T-helper 17 cell (primary cell): ENCODE measurements around the gene YTHDF1. TPM values are rescaled to one million over a fixed set of nuclear protein-coding genes. Genes with fewer than 3 reads are reported as not detected.
"Not testable (repeated sequence)": the region's sequence is repeated elsewhere in the genome, so short reads cannot be mapped to it uniquely, and the experiment has no call there.

Experiments
- ATAC-seq: fragments of 150-1000 bp; cut with Tn5 transposase; 2 replicates; pipeline ENCODE4 v1.10.0; 2021; ENCODE audit warnings: mild to moderate bottlenecking, moderate library complexity
- DNase-seq, 3 donors: peaks; one replicate each; pipeline versions ENCODE4 v3.0.0 to v3.0.0-alpha.2; 2020 to 2021
- H3K9me3 ChIP-seq: one replicate; pipeline ENCODE4 v1.7.0; 2013; ENCODE audit warnings: low read length, mild to moderate bottlenecking; ENCODE audit not compliant: control insufficient read depth, poor library complexity, severe bottlenecking
- H3K27ac Mint-ChIP-seq: one replicate; pipeline ENCODE4 v1.8.0; 2022; ENCODE audit warnings: mild to moderate bottlenecking, moderate library complexity, mixed read lengths
- H3K27me3 Mint-ChIP-seq: one replicate; pipeline ENCODE4 v1.8.0; 2022; ENCODE audit warnings: mixed read lengths
- H3K36me3 Mint-ChIP-seq: one replicate; pipeline ENCODE4 v1.8.0; 2022; ENCODE audit warnings: low read depth, mixed read lengths
- H3K4me1 Mint-ChIP-seq: one replicate; pipeline ENCODE4 v1.8.0; 2022; ENCODE audit warnings: mild to moderate bottlenecking, mixed read lengths
- H3K4me3 Mint-ChIP-seq: one replicate; pipeline ENCODE4 v1.8.0; 2022; ENCODE audit warnings: mild to moderate bottlenecking, moderate library complexity, mixed read lengths
- total RNA-seq, 4 donors: library from RNA in 2 of 4; stranded (reverse) in 2 of 4; gene quantifications; one replicate each; pipeline ENCODE4 v1.2.3 and lab custom pipeline; 2022 to 2026

The YTHDF1 gene
- total RNA-seq, 2 donors from 2014 or later, result 30.0 to 41.4 TPM

DNA sequence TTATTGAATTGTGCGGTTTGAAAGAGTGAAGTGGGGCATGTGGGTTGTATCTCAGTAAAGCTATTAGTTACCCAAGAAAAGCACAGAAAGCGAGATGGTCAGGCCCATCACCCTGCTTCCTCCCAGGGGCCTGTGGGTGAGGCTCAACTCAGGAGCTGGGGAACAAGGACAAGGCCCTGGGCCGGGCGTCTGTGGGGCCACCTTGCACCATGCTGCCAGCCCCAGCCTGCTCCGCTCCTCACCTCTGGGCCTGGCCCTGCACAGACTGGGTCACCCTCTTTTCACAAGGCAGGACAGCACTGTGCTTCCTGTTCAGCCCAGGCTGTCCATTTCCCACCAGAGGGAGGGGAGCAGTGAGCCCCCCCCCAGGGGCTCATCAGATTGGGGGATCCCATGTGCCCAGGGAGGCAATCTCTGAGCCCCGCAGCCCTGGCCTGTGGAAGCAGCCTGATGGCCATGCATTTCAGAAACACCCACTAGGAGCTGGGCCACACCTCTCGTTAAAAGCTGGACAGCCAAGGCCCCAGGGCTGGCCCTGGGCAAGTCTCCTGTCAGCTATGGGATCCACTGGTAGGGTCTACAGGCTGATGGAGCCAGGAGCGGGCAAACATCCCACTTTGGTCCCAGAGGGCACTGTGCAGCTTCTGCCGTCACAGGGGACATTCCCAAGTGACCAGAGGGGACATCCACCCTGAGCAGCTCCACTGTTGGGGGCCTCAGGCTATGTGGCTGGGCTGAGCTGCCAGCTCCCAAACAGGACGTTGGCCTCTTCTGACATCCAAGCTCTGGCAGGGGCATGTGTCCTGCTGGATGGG, 55.9 kb downstream of the YTHDF1 start:
- H3K4me3 Mint-ChIP-seq, result no peak overlapping the region
- peaks cover 32% of the 10 kb centered on the region for H3K27me3 Mint-ChIP-seq
- DNase-seq (no peak), ATAC-seq (no peak)
- H3K9me3 ChIP-seq, result no peaks in the 10 kb centered on the region
- H3K4me1 Mint-ChIP-seq, result peaks cover 2% of the 10 kb centered on the region
- H3K27ac Mint-ChIP-seq, result no peak overlapping the region
- H3K36me3 Mint-ChIP-seq, result no peaks in the 10 kb centered on the region

GRCh38 chr20:63159251-63159650, 56.7 kb downstream of the YTHDF1 start:
- not testable (repeated sequence) for DNase-seq, ATAC-seq

DNA sequence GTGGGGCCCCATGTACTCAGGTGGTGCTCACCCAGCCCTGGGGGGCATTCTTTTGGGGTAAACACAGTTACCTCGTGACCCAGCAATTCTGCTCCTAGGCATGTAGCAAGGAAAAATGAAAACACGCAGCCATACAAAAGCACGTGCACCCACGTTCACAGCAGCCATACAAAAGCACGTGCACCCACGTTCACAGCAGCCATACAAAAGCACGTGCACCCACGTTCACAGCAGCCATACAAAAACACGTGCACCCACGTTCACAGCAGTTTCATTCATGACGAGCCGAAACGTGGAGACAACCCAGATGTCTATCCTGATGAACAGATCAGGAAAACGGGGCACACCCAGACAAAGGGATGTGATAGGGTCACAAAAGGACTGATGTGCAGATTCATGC, 57.1 kb downstream of the YTHDF1 start:
- no peak for ATAC-seq

More at GRCh38 chr20:63159251-63159650, 56.7 kb downstream of the YTHDF1 start:
- H3K36me3 Mint-ChIP-seq, H3K4me3 Mint-ChIP-seq, H3K4me1 Mint-ChIP-seq, H3K27ac Mint-ChIP-seq, H3K9me3 ChIP-seq: not testable (repeated sequence)
- peaks cover 32% of the 10 kb centered on the region for H3K27me3 Mint-ChIP-seq

DNA sequence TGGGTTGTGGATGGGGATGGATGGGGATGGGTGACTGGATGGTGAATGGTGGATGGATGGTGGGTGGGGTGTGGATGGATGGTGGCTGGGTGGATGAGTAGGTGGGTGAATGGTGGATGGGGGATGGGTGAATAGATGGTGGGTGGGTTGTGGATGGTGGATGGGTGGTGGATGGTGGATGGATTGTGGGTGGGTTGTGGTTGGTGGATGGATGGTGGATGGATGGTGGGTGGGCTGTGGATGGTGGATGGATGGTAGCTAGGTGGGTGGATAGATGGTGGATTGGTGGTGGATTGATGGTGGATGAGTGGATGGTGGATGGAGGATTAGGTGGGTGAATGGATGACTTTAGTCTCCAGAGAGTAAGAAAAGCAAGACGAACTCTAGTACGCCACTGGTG, 57.6 kb downstream of the YTHDF1 start:
- H3K4me3 Mint-ChIP-seq, result no peak overlapping the region
- no peak overlapping the region for H3K27ac Mint-ChIP-seq
- peaks cover 33% of the 10 kb centered on the region for H3K27me3 Mint-ChIP-seq
- H3K9me3 ChIP-seq, result no peaks in the 10 kb centered on the region
- no peaks in the 10 kb centered on the region for H3K36me3 Mint-ChIP-seq
- peaks cover 2% of the 10 kb centered on the region for H3K4me1 Mint-ChIP-seq
- DNase-seq (no peak), ATAC-seq (no peak)

More for the DNA sequence above, 57.1 kb downstream of the YTHDF1 start:
- Mint-ChIP-seq H3K27ac (no peak overlapping the region), H3K36me3 (no peaks in the 10 kb centered on the region), H3K27me3 (peaks cover 33% of the 10 kb centered on the region), H3K4me3 (no peak overlapping the region), H3K4me1 (peaks cover 2% of the 10 kb centered on the region)
- DNase-seq, result no peak
- H3K9me3 ChIP-seq, result no peaks in the 10 kb centered on the region

GRCh38 chr20:63157431-63157830, 58.5 kb downstream of the YTHDF1 start:
- H3K4me3 Mint-ChIP-seq, H3K4me1 Mint-ChIP-seq, H3K27ac Mint-ChIP-seq, H3K36me3 Mint-ChIP-seq, H3K9me3 ChIP-seq, ATAC-seq, DNase-seq: not testable (repeated sequence)
- H3K27me3 Mint-ChIP-seq, result peaks cover 35% of the 10 kb centered on the region

GRCh38 chr20:63156221-63156671, 59.7 kb downstream of the YTHDF1 start:
- H3K4me1 Mint-ChIP-seq, result no peaks in the 10 kb centered on the region
- ATAC-seq (no peak), DNase-seq (no peak)
- H3K9me3 ChIP-seq, result no peaks in the 10 kb centered on the region
- no peak overlapping the region for H3K27ac Mint-ChIP-seq
- no peak overlapping the region for H3K4me3 Mint-ChIP-seq
- peaks cover 32% of the 10 kb centered on the region for H3K27me3 Mint-ChIP-seq
- no peaks in the 10 kb centered on the region for H3K36me3 Mint-ChIP-seq

DNA sequence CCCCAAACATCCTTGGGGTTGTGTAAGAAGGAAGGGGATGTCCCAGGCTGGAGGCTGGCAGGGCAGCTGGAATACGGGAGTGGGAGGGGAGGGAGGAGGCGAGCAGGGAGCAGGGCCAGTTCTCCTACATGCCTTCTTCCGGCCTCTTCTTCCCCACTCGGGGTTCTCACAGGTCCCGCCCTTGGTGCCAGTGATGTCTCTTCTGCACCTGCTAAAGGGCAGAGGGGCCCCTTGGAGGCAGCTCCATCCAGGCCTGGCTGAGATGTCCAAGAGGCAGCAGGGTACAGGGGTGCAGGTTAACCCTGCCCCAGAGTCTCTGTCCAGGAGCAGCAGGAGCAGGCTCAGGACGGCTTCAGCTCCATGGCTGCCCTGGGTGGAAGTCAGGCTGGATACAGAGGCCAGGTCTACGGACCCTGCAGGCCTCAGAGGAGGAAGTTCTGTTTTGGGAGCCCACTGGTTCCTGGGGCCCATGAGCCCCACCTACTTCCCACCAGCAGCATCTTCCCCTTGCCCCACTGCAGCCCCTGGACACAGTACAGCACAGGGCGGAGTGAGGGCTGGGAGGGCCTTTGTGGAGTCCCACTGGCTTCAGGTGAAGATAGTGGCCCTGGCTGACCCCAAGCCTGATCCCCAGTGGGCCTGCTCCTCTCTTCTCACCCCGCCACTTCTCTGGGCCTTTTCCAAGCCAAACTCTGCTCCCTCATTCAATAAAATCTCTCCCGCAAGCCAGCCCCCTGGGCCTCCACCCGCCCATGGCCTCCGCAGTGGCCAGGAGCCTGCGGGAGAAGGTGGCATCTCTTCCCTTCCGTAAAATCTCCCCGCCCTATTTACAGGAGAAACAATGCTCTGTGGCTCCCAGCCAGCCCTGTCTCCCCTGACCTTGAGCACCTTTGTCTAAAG, 60.4 kb downstream of the YTHDF1 start:
- ATAC-seq, result no peak
- no peak overlapping the region for H3K4me3 Mint-ChIP-seq
- no peak for DNase-seq
- no peaks in the 10 kb centered on the region for H3K36me3 Mint-ChIP-seq
- no peak overlapping the region for H3K27ac Mint-ChIP-seq
- H3K27me3 Mint-ChIP-seq, result peaks cover 27% of the 10 kb centered on the region
- H3K4me1 Mint-ChIP-seq, result no peaks in the 10 kb centered on the region
- no peaks in the 10 kb centered on the region for H3K9me3 ChIP-seq

- peaks cover 35% of the 10 kb centered on the region for H3K27me3 Mint-ChIP-seq
- no peaks in the 10 kb centered on the region for H3K9me3 ChIP-seq
- ATAC-seq (no peak), DNase-seq (no peak)
- H3K4me1 Mint-ChIP-seq, result no peaks in the 10 kb centered on the region
- no peaks in the 10 kb centered on the region for H3K36me3 Mint-ChIP-seq
- no peak overlapping the region for H3K27ac Mint-ChIP-seq
- H3K4me3 Mint-ChIP-seq, result no peak overlapping the region
Observed at GRCh38 chr20:63154395-63154794, 61.5 kb downstream of the YTHDF1 start.

- ATAC-seq (no peak), DNase-seq (no peak)
- no peaks in the 10 kb centered on the region for H3K36me3 Mint-ChIP-seq
Observed at GRCh38 chr20:63153254-63154221, 62.4 kb downstream of the YTHDF1 start.

GRCh38 chr20:63152322-63153253, 63.3 kb downstream of the YTHDF1 start:
- Mint-ChIP-seq H3K36me3 (no peaks in the 10 kb centered on the region), H3K4me3 (no peak overlapping the region), H3K27ac (no peak overlapping the region), H3K27me3 (peaks cover 38% of the 10 kb centered on the region), H3K4me1 (no peaks in the 10 kb centered on the region)
- DNase-seq, result no peak
- ATAC-seq, result no peak
- peaks cover 4% of the 10 kb centered on the region for H3K9me3 ChIP-seq

More at GRCh38 chr20:63153254-63154221, 62.4 kb downstream of the YTHDF1 start:
- Mint-ChIP-seq H3K27ac (no peak overlapping the region), H3K27me3 (peaks cover 38% of the 10 kb centered on the region), H3K4me1 (no peaks in the 10 kb centered on the region), H3K4me3 (no peak overlapping the region)
- no peaks in the 10 kb centered on the region for H3K9me3 ChIP-seq

- peaks cover 38% of the 10 kb centered on the region for H3K27me3 Mint-ChIP-seq
- no peak overlapping the region for H3K4me3 Mint-ChIP-seq
- DNase-seq (no peak), ATAC-seq (no peak)
- no peaks in the 10 kb centered on the region for H3K4me1 Mint-ChIP-seq
- H3K36me3 Mint-ChIP-seq, result no peaks in the 10 kb centered on the region
- H3K9me3 ChIP-seq, result peaks cover 4% of the 10 kb centered on the region
- H3K27ac Mint-ChIP-seq, result no peak overlapping the region
Observed at GRCh38 chr20:63151554-63152321, 64.2 kb downstream of the YTHDF1 start.
